Panc1 (cell line): ENCODE data around the gene GPR107. TPM values are rescaled to one million over a fixed set of nuclear protein-coding genes. Genes with fewer than 3 reads are reported as not detected.
"Not testable (repeated sequence)": the region's sequence is repeated elsewhere in the genome, so short reads cannot be mapped to it uniquely, and the experiment has no call there.

ENCODE experiments used
- ATAC-seq: fragments of 200-7000 bp; cut with Tn5 transposase; 2 replicates; pipeline ENCODE4 v1.9.1; 2020; ENCODE audit warnings: mild to moderate bottlenecking, moderate library complexity
- BruUV-seq: library from RNA; stranded (reverse); fragments of 400-500 nt; replicated peaks from 2 replicates; lab custom pipeline; 2021; lab: Mats Ljungman, UMichigan
- CTCF ChIA-PET: fragments of 300-600 bp; sonication (Branson Sonifier 250); formaldehyde crosslinking; loops from one replicate; lab custom pipeline; 2022; ENCODE audit warnings: antibody characterized with exemption; lab: Charles Lee
- POLR2A ChIA-PET: fragments of 300-600 bp; sonication (Branson Sonifier 250); formaldehyde crosslinking; loops from one replicate; lab custom pipeline; 2022; ENCODE audit warnings: antibody characterized with exemption; lab: Charles Lee
- DNase-seq: peaks from one replicate; pipeline ENCODE4 v3.0.0-alpha.2; 2010; ENCODE audit warnings: low read depth, low spot score
- H3K27ac ChIP-seq: 2 replicates; pipeline ENCODE4 v1.5.1; 2011; ENCODE audit warnings: mild to moderate bottlenecking, low read length, inconsistent platforms
- H3K27me3 ChIP-seq: fragments of 200-500 bp; sonication (Bioruptor generic); 2 replicates; pipeline ENCODE4 v1.6.0; 2014; ENCODE audit warnings: low read length, inconsistent platforms; ENCODE audit not compliant: control insufficient read depth, insufficient read depth
- H3K36me3 ChIP-seq: fragments of 200-500 bp; sonication (Bioruptor generic); 2 replicates; pipeline ENCODE4 v1.5.1; 2014; ENCODE audit warnings: inconsistent platforms, mild to moderate bottlenecking, low read length, moderate library complexity; ENCODE audit not compliant: control insufficient read depth, insufficient read depth
- H3K4me1 ChIP-seq: 2 replicates; pipeline ENCODE4 v1.5.1; 2011; ENCODE audit warnings: inconsistent platforms, mild to moderate bottlenecking, low read length, moderate library complexity; ENCODE audit not compliant: control insufficient read depth, insufficient read depth
- H3K4me3 ChIP-seq, 2 experiments: 2 replicates each; pipeline ENCODE4 v1.5.1; 2011 to 2012; ENCODE audit warnings: low read depth in 2 of 2, low read length in 2 of 2, mild to moderate bottlenecking in 2 of 2, inconsistent platforms in 1 of 2, moderate library complexity in 1 of 2
- H3K9me3 ChIP-seq: fragments of 200-500 bp; sonication (Bioruptor generic); 2 replicates; pipeline ENCODE4 v1.5.1; 2014; ENCODE audit warnings: low read depth, mild to moderate bottlenecking, inconsistent platforms, low read length, moderate library complexity; ENCODE audit not compliant: control insufficient read depth, insufficient read depth
- POLR2AphosphoS5 ChIP-seq: IDR thresholded peaks from 2 replicates; pipeline ENCODE4 v1.6.1; 2012; ENCODE audit warnings: mild to moderate bottlenecking, low read depth, low read length, moderate library complexity
- SIN3A ChIP-seq: IDR thresholded peaks from 2 replicates; pipeline ENCODE4 v1.6.1; 2012; ENCODE audit warnings: low read depth, mild to moderate bottlenecking, low read length, moderate library complexity, borderline replicate concordance; ENCODE audit not compliant: insufficient read depth
- TCF7L2 ChIP-seq: IDR thresholded peaks from 2 replicates; pipeline ENCODE4 v1.6.1; 2011; ENCODE audit warnings: mild to moderate bottlenecking, low read depth, low read length, inconsistent platforms
- in situ Hi-C: cut with HindIII; loops from 2 replicates; pipeline ENCODE4 v1.10.0; 2016; ENCODE audit warnings: low sequenced_read_pairs, low pct_unique_long_range_greater_than_20kb
- intact Hi-C: fragments of 100-400 bp; cut with micrococcal nuclease; formaldehyde crosslinking; loops from one replicate; pipeline ENCODE4 v1.10.0; 2022; ENCODE audit not compliant: unreplicated experiment
- total RNA-seq: library from RNA; stranded (reverse); gene quantifications from one replicate; pipeline ENCODE4 v1.2.1, GENCODE V29; 2021; ENCODE audit not compliant: unreplicated experiment
- TF ChIP-seq, protein P1 (sequence below): fragments of 450-650 bp; IDR thresholded peaks from 2 replicates; pipeline ENCODE4 v1.5.1; 2017; ENCODE audit warnings: mild to moderate bottlenecking
- TF ChIP-seq, protein P2 (sequence below), 2 experiments: IDR thresholded peaks; 2 replicates each; pipeline ENCODE4 v1.6.1; 2011 to 2012; ENCODE audit warnings: low read depth in 2 of 2, control low read depth in 1 of 2, low read length in 1 of 2, mild to moderate bottlenecking in 1 of 2, moderate library complexity in 1 of 2; ENCODE audit not compliant: insufficient read depth in 1 of 2

GPR107 gene
- total RNA-seq, 1 experiment from 2014 or later = 43.0 TPM

DNA sequence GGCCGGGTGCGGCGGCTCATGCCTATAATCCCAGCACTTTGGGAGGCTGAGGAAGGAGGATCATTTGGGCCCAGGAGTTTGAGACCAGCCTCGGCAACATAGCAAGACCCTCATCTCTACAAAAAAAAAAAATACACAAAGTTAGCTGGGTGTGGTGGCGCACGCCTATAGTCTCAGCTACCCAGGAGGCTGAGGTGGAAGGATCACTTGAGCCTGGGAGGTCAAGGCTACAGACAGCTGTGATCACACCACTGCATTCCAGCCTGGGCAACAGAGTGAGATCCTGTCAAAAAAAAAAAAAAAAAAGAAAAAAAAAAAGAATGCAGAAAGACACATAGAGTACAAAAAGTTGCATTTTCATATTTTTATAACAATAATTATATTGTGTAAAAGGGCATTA is 46.8 kb upstream of the GPR107 start:
- CTCF ChIA-PET, H3K4me3 ChIP-seq, H3K27ac ChIP-seq, H3K27me3 ChIP-seq, intact Hi-C loops, H3K4me1 ChIP-seq, H3K9me3 ChIP-seq, DNase-seq, H3K36me3 ChIP-seq, in situ Hi-C loops, POLR2A ChIA-PET, BruUV-seq, ATAC-seq: not testable (repeated sequence)

DNA sequence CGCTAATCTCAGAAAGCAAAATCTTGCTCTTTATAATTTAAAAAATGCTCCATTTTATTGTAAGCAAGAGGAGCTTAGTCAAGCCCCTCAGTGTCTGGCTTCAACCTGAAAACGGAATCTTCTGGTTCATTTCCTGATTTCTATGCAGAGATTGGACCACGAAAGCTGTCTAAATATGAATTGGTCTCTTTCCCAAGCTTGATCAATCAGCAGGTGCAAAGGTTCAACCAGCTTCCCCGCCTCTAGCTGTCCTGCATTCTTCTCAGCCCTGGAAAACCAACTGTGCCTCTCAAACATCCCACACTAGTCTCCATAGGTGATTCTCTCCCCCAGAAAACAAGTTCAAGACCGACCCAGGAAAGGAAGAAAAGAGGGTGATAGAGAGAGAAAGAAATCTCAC is 45.2 kb upstream of the GPR107 start:
- no peaks in the 10 kb centered on the region for H3K4me1 ChIP-seq
- ATAC-seq = no peak
- in situ Hi-C loops (no loop called here), intact Hi-C loops (no loop called here)
- no peaks in the 10 kb centered on the region for H3K27me3 ChIP-seq
- ChIA-PET CTCF (no interaction called here), POLR2A (no interaction called here)
- H3K36me3 ChIP-seq = no peaks in the 10 kb centered on the region
- no peak overlapping the region for H3K4me3 ChIP-seq
- no peak for DNase-seq
- TF ChIP-seq POLR2AphosphoS5 = no peak
- TF ChIP-seq, protein P1, sequence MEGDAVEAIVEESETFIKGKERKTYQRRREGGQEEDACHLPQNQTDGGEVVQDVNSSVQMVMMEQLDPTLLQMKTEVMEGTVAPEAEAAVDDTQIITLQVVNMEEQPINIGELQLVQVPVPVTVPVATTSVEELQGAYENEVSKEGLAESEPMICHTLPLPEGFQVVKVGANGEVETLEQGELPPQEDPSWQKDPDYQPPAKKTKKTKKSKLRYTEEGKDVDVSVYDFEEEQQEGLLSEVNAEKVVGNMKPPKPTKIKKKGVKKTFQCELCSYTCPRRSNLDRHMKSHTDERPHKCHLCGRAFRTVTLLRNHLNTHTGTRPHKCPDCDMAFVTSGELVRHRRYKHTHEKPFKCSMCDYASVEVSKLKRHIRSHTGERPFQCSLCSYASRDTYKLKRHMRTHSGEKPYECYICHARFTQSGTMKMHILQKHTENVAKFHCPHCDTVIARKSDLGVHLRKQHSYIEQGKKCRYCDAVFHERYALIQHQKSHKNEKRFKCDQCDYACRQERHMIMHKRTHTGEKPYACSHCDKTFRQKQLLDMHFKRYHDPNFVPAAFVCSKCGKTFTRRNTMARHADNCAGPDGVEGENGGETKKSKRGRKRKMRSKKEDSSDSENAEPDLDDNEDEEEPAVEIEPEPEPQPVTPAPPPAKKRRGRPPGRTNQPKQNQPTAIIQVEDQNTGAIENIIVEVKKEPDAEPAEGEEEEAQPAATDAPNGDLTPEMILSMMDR = no peak
- no peak for TF ChIP-seq TCF7L2
- no peak for TF ChIP-seq SIN3A
- TF ChIP-seq, protein P2, sequence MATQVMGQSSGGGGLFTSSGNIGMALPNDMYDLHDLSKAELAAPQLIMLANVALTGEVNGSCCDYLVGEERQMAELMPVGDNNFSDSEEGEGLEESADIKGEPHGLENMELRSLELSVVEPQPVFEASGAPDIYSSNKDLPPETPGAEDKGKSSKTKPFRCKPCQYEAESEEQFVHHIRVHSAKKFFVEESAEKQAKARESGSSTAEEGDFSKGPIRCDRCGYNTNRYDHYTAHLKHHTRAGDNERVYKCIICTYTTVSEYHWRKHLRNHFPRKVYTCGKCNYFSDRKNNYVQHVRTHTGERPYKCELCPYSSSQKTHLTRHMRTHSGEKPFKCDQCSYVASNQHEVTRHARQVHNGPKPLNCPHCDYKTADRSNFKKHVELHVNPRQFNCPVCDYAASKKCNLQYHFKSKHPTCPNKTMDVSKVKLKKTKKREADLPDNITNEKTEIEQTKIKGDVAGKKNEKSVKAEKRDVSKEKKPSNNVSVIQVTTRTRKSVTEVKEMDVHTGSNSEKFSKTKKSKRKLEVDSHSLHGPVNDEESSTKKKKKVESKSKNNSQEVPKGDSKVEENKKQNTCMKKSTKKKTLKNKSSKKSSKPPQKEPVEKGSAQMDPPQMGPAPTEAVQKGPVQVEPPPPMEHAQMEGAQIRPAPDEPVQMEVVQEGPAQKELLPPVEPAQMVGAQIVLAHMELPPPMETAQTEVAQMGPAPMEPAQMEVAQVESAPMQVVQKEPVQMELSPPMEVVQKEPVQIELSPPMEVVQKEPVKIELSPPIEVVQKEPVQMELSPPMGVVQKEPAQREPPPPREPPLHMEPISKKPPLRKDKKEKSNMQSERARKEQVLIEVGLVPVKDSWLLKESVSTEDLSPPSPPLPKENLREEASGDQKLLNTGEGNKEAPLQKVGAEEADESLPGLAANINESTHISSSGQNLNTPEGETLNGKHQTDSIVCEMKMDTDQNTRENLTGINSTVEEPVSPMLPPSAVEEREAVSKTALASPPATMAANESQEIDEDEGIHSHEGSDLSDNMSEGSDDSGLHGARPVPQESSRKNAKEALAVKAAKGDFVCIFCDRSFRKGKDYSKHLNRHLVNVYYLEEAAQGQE (IDR thresholded peaks at IDR 0.05; ENCODE audit: insufficient read depth in 1 of 2, low read depth in 2 of 2, low read length in 1 of 2) = no peak
- H3K9me3 ChIP-seq = no peaks in the 10 kb centered on the region
- no TSS peak for BruUV-seq
- no peak overlapping the region for H3K27ac ChIP-seq

DNA sequence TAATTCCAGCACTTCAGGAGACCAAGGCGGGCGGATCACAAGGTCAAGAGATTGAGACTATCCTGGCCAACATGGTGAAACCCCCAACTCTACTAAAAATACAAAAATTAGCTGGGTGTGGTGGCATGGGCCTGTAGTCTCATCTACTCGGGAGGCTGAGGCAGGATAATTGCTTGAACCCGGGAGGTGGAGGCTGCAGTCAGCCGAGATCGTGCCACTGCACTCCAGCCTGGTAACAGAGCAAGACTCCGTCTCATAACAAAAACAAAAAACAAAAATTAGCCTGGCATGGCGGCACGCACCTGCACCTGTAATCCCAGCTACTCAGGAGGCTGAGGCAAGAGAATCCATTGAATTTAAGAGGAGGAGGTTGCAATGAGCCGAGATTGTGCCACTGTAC is 44.2 kb upstream of the GPR107 start:
- H3K36me3 ChIP-seq, H3K4me1 ChIP-seq, DNase-seq, H3K27me3 ChIP-seq, H3K4me3 ChIP-seq, H3K9me3 ChIP-seq, intact Hi-C loops, CTCF ChIA-PET, ATAC-seq, in situ Hi-C loops, H3K27ac ChIP-seq, BruUV-seq: not testable (repeated sequence)
- POLR2A ChIA-PET = interaction anchor here (0.6 kb wide), 1 partner anchor 51 kb away, joined by 8 read pairs; no protein-coding TSS in a partner anchor
